Cortex of kidney (tissue), 1 donor: ENCODE results near the gene RASGRF1.
"Not testable (repeated sequence)": the region's sequence is repeated elsewhere in the genome, so short reads cannot be mapped to it uniquely, and the experiment has no call there.

ENCODE experiments used
- DNase-seq: peaks from one replicate; lab custom pipeline; 2025; lab: John Stamatoyannopoulos, UW

RASGRF1 gene, protein sequence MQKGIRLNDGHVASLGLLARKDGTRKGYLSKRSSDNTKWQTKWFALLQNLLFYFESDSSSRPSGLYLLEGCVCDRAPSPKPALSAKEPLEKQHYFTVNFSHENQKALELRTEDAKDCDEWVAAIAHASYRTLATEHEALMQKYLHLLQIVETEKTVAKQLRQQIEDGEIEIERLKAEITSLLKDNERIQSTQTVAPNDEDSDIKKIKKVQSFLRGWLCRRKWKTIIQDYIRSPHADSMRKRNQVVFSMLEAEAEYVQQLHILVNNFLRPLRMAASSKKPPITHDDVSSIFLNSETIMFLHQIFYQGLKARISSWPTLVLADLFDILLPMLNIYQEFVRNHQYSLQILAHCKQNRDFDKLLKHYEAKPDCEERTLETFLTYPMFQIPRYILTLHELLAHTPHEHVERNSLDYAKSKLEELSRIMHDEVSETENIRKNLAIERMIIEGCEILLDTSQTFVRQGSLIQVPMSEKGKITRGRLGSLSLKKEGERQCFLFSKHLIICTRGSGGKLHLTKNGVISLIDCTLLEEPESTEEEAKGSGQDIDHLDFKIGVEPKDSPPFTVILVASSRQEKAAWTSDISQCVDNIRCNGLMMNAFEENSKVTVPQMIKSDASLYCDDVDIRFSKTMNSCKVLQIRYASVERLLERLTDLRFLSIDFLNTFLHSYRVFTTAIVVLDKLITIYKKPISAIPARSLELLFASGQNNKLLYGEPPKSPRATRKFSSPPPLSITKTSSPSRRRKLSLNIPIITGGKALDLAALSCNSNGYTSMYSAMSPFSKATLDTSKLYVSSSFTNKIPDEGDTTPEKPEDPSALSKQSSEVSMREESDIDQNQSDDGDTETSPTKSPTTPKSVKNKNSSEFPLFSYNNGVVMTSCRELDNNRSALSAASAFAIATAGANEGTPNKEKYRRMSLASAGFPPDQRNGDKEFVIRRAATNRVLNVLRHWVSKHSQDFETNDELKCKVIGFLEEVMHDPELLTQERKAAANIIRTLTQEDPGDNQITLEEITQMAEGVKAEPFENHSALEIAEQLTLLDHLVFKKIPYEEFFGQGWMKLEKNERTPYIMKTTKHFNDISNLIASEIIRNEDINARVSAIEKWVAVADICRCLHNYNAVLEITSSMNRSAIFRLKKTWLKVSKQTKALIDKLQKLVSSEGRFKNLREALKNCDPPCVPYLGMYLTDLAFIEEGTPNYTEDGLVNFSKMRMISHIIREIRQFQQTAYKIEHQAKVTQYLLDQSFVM (N-terminal part only)

DNA sequence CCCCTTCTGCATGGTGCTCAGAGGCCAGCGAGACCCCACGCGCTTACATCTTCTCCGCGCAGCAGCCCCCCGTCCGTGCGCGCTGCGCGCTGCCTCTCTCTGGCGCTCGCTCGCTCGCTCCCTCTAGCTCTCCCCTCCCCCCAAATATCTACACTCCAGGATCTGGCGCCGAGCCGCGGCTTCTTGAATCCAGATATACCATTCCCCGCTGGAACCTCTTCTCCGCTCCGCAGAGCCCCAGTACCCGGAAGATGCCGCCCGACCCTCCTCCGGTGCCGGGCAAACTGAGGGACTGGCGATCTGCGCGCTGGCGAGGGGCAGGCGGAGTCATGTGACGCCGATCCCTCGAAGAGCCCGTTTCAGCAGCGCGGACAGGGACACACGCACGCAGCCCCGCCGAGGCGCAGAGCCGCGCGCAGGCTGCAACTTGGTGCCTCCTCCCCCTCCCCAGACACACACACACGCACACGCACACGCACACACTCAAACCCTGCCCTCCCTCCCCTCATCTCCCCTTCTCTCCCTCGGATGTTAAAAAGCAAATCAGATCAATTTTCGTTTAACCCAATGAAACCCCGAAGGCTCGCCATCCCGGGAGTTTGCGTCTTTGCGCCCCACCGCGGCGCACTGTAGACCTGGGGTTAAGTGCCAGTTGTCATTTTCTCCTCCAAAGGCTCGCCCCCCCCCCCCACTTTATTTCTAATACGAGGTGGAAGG, at the start of gene RASGRF1:
Gene RASGRF1, minus strand, starts transcription at position 294 of the 717 bp plus-strand sequence. Its CDS starts 282 bp downstream, at position 12.
- DNase-seq: no peak

DNA sequence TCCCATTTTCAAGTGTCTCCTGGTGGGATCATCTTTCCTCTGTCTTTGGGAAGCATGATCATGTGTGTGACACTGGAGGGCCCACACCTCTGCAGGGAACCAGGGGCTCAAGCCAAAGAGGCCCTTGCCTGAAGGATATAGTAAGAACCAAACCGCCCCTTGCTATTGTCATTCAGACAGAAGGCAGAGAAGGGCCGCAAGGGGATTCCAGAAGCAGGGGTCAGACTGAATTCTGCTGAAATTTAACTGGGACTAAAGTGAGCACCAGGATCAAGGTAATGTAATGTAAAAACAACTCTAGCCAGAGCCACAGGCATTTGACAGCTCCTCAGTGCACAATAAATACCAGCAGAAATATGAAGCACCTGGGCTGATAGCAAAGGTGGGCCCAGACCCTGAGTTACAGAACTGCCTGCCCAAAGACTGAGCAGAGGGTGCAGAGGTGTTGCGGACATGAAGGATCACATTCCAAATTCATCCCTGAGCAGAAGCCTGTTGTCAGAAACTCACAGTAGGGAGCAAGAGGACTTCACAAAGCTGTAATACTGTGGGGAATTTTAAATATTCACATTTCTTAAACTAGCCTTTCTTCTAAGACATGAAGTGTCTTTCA, 46.0 kb upstream of the RASGRF1 start:
- no peak for DNase-seq

DNA sequence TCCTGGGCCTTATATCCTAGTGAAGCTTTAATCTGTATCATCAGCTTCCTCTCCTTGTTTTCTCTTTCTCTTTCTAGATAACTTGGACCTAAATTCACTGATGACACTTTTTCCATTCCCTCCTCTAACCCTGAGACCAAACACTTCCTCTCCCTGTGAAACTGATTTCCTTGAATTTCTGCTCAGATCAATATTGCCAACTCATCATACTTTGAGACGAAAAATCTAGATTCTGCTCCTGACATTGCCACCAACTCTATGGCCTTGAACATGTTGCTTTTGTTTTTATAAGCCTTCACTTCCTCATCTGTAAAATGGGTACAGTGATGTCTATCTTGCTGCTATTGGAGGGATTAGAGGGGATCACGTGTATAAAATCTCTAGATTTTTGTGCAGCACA, 42.7 kb upstream of the RASGRF1 start:
- DNase-seq: no peak

DNA sequence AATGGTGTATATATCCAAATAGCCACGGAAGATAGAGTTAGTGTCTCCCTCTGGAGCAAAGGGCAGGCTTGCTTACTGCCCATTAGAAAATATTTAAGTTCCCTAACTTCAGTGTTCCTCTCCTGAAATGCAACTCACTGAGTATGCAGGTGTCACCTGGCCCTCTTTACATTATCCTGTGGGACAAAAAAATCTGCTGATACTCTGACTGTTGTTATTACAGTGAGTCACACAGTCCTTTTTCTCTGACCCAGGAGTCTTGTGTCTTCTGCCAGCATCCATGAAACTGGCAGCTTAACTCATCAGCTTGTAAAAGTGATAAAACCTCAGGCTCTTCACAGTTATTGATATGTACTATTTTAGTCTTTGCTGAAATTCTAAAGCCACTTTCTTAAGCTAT, 42.2 kb upstream of the RASGRF1 start:
- no peak for DNase-seq

DNA sequence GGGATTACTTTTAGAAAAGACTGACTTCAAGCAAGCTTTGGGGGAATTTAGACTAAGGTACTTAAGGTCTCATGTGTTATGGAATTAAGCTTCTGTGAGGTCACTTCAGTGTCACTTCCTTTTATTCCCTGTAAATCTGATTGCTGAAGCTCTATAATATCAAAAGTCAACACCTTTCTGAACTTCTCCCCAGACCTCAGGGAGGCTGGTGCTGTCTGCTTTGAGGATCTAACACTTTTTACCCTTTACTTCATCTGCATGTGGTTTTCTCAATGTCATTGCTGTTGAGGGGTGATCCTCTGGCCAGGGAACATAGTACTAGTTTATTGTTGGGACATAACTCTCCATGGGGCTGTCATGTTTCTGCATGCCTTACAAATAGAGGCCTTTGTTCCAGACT, 41.8 kb upstream of the RASGRF1 start:
- DNase-seq: no peak

DNA sequence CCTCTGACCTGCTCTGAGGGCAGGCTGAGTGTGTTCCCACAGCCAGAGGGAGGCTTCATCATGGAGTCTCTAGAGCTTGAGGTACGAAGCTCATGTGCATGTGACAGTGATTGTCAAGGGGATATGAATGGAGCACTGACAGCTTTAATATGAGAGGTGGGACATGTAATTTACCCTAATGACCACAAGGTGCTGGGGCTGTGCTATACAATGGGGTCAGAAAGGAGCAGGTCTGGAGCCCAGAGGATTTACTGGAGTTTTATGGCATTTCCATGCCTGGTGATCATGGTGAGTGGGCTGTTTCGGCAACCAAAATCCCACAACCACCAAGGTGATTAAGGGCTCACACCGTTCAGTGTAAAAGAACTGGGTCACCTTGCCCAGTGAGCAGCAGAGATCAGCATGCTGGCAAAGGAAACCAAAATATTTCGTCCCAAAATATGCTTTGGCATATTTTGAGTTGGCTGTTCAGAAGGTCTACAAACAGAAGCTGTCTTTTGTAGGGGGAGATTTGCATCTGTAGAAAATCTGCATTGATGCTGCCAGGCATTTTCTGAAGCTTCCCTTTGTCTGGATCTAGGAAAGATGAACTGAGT, 40.1 kb upstream of the RASGRF1 start:
- DNase-seq: no peak

DNA sequence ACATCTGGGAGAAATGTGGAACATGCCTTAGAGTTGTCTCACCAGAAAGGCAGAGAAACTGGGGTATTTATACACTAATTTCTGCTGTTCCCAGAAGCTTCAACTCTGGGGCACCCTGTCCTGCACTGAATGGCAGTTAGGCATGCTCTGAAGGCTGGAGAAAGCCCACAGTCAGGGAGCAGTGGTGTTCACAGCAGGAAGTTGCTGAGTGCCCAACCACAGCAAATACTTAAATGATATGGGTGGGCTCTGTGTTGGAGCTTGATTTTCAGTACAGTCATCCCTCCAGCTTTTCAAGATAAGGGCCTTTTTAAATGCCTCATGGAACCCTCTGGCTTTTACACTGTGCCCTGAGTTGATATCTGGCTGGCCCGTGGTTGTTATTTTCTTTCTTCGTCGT, 38.7 kb upstream of the RASGRF1 start:
- no peak for DNase-seq

DNA sequence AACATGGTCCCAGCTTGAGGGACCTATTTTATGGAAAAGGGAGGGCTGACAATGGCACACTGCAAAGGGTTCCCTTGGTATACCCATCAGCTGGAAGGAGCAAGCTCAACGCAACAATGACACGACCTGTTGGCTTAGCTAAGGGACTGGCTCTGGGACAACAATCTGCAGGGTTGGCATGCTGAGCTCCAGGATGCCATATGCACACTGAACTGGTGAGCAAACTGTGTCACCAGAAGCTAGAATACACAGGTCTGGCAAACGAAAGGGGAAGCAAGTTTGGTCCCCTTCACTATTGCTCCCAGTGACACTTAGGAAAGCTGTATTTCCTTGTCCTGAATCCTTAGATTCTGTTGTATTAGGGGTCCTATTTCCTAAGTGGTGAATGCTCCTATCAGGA, 38.0 kb upstream of the RASGRF1 start:
- DNase-seq: no peak

DNA sequence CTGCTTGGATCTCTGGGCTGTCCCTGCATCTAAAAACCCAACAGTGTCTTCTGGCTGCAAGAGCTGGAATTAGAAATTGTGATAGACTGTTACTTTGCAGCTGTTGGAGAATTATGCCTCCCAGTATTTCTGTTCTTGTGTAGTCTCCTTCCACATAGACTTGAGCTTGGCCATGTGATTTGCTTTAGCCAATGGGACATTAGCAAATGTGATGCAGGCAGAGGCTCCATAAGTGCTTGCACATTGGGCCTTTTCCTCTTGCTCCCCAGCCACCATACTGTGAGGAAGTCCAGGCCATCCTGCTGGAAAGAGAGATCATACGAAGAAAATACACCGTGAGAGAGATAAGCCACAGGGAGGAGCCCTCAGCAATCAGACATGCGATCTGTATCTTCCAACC, 33.8 kb upstream of the RASGRF1 start:
- DNase-seq: no peak

DNA sequence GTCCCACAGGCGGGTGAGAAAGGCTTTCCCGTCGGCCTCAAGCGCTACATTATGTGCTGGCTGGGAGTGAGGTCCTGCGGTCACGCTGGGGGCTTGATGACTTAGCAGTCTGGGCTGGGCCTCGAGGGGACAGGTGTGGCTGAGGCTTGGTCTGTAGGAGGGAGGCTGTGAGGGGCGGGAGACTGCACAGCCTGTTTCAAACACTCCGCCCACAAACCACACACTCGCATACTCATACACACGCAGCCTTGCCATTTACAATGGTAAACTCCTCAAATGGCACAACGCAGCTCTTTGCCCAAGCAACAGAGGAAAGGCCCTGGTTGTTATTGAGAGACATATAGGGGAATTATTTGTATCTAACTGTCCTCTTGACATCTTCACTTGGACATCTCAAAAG, 32.4 kb upstream of the RASGRF1 start:
- no peak for DNase-seq

DNA sequence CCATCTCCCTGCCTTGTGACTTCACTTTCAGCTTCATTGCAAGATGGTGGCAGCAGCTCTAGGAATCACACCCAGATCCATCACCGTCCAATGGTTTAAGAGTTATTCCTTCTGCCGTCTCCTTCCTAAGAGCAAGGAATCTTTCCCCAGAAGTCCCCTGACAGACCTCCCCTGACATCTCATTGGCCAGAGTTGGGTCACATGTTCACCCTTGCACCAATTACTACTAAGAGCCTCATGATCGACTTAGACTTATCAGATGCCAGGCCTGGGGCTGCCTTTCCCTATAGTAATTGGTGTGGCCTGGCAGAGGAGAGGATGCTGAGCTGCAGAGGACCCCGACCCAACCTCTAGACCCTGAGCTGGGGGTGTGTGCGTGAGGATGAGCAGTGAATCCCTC, 31.8 kb upstream of the RASGRF1 start:
- DNase-seq: no peak

DNA sequence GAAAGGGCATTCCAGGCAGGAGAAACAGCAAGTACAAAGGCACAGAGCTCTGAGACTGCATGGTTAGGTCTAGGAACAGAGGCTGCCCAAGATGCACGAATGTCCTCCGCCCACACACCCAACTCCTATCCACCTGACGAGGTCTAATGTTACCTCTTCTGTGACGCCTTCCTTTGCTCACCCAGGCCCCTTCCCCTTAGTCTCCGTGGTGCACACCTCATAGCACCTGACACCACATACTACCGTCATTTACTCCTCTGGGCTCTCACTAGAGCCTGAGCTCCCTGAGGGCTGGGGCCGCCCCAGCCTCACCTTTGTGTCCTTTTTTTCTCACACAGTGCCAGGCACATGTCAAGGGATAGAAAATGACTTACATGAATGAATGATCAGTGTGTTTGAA, 31.0 kb upstream of the RASGRF1 start:
- no peak for DNase-seq

DNA sequence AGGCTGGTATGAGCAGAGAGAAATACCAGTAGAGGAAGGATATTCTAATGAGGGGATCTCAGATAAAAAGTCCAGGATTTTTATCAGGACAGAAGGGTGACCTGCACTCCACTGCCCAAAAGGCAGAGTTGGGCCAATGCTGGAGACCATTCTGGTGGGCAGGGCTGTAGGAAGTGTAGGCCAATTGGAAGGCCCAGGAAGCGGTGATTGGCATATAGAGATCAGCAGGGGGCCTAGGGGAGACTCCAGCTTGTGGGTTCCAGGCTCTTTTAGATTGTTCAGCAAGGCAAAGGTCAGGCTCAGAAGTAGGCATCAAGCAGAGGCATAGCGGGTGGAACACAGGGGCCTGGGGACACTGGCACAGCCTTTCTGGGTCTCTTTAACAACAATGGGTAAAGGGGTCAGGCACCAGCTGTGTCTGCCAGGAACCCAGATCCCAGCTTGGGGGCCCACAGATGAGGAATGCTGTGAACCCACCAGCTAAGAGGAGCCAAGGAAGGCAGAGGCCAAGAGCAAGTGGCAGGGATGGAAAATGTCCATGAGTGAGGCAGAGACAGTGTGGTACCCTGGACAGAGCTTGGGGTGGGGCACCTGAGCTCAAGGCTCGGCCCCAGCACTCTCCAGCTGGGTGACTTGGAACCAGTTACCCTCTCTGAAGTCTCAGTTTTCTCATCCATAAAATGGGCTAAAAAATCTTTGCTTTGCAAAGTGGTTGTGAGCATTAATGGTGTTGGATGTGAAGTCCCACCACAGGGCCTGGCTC, 27.0 kb upstream of the RASGRF1 start:
- no peak for DNase-seq

DNA sequence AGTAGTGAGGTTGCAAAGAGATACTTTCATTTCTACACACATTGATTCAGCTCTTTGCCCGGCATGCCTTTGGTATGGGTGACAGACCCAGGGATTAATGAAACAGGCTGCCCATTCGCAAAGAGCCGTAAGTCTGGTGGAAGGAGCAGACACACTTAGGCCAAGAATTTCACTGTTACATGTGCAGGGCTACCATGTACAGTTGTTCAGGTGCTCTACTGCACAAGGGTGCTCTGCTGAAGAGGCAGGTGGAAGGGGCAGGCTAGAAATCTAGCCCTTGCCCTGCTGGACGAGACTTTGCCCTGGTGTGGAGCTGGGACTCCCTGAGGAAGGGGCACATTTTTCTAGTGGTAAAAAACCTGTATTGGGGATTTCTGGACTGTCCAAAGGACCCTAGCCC, 26.2 kb upstream of the RASGRF1 start:
- DNase-seq: no peak

DNA sequence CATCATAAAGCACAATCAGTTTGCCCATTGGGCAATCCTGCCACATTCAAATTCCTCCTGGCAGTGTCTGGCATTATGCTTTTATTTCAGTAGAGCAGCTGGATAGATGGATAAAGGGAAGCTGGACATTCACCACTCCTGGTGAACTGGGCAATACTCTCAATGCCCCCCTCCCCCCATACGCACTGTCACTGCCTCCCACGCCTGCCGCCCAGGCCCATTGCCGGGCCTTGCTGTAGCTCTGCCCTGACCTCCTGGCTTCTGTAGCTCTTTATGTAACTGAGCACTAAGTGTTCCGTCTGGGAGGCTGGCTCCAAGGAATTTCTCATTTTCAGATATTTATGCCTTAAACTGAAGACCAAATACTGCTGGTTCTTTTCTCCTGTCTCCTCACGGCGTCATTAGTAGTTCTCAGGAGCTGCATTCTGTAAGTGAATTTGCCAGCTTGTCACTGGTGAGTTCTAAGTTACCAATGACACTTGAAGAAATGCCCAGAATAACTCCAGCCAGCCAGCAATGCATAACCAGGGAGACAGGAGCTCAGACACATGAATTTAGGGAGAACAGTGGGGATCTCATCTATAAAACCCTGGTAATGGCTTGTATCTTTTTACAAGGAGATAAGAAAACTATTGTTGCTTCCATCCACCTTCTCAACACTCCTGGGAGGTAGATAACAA, 25.5 kb upstream of the RASGRF1 start:
- DNase-seq: no peak

DNA sequence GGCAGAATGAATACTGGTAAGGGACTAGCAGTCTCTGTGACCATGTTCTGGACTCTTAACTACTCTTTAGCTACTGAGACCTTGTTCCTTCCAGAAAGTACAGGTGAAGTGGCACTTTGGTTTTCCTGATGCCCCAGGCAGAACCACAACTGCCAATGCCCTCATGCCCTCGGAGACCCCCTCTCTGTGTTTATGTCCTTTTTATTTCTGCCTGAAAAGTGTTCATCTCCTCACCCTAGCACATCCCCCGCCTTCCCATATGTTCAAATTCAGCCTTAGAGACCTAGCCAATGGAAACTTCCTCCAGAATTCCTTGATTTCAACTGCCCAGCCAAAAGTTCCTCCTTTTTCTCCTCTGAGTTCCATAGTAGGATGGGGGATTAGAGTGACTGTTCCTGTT, 23.3 kb upstream of the RASGRF1 start:
- DNase-seq: no peak

DNA sequence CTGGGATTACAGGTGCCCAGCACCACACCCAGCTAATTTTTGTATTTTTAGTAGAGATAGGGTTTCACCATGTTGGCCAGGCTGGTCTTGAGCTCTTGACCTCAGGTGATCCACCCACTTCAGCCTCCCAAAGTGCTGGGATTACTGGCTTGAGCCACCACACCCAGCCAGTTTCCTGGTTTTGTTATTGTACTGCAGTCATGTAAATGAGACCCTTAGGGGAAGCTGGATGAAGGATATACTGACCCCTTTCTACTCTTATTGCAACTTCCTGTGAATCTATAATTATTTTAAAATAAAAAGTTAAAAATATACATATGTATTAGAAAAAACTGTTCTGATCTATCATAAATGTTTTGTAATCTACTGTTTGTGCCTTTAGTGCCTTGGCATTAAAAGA, 20.8 kb upstream of the RASGRF1 start:
- DNase-seq: not testable (repeated sequence)

DNA sequence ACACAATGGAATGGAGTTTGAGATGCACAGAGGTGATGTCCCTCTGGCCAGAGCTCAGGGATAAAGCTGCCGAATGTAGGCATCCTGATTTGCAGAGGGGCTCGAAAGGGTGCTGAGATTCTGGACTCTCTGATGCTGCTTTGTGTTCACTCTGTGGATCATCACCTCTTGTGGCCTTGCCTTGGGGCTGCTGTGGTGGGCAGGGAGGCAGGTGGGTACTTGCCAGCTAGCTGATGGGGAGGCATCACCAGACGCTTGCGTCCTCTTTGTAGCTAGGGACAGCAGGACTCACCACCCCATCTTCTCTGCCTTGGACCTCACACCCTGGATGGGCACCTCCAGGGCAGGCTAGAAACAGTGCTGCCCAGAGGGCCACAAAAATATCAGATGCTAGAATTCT, 14.6 kb upstream of the RASGRF1 start:
- DNase-seq: no peak

DNA sequence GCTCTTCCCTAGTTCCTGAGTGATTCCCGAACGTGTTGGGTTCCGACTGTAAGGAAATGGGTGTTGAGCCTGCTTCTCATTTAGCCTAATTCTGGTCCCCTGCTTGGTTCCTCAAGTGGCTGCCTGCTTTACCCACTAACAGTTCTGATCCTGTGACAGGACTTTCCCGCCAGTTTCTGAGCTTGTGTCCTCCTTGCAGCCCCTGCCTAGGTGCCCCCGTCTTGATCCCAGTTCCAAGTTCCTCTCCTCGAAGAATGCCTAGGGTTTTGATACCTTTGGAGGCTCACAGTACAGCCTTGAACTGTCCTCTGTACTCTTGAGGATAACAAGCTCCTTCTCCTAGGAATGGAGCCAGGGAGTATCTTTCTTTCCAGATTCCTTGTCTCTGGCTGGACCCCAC, 12.0 kb upstream of the RASGRF1 start:
- DNase-seq: no peak
